SK-N-MC (cell line): ENCODE measurements around the gene ALDOB.

Source experiments
- EZH2 ChIP-seq: fragments of 200-600 bp; sonication (generic); IDR thresholded peaks from one replicate; pipeline ENCODE4 v1.6.1; 2017; ENCODE audit warnings: antibody characterized with exemption
- FOXP2 ChIP-seq: optimal IDR thresholded peaks from 2 replicates; pipeline ENCODE3; 2011; ENCODE audit warnings: mild to moderate bottlenecking, moderate library complexity; ENCODE audit not compliant: insufficient read depth; ENCODE audit errors: extremely low read length, control extremely low read depth
- POLR2AphosphoS5 ChIP-seq: IDR thresholded peaks from 2 replicates; pipeline ENCODE4 v1.6.1; 2012; ENCODE audit warnings: mild to moderate bottlenecking, low read depth, low read length, borderline replicate concordance

DNA sequence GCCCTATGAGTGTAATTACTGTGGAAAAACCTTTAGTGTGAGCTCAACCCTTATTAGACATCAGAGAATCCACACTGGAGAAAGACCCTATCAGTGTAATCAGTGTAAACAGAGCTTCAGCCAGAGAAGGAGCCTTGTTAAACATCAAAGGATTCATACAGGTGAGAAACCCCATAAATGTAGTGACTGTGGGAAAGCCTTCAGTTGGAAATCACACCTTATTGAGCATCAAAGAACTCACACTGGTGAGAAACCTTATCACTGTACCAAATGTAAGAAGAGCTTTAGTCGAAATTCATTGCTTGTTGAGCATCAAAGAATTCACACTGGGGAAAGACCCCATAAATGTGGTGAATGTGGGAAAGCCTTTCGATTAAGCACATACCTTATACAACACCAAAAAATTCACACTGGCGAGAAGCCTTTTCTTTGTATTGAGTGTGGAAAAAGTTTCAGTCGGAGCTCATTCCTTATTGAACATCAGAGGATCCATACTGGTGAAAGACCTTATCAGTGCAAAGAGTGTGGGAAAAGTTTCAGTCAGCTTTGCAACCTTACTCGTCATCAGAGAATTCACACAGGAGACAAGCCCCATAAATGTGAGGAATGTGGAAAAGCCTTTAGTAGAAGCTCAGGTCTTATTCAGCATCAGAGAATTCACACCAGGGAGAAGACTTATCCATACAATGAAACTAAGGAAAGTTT, 27.0 kb downstream of the ALDOB start:
- TF ChIP-seq EZH2 (no peak), POLR2AphosphoS5 (no peak), FOXP2 (no peak)
